Neural cell (in vitro differentiated cells): ENCODE data around the gene FAM200B.

ENCODE experiments used
- CTCF ChIP-seq: fragments of 450-650 bp; IDR thresholded peaks from 2 replicates; pipeline ENCODE4 v1.5.1; 2014; ENCODE audit warnings: antibody characterized with exemption, mild to moderate bottlenecking, moderate library complexity; ENCODE audit not compliant: poor library complexity, severe bottlenecking
- EP300 ChIP-seq: fragments of 450-650 bp; conservative IDR thresholded peaks from 2 replicates; pipeline ENCODE4 v1.6.1; 2014; ENCODE audit warnings: antibody characterized with exemption, mild to moderate bottlenecking, moderate library complexity; ENCODE audit not compliant: poor library complexity, severe bottlenecking
- EZH2 ChIP-seq: fragments of 200-600, 300-800 bp; shearing (Covaris generic), sonication (generic); IDR thresholded peaks from 2 replicates; pipeline ENCODE4 v1.6.1; 2014; ENCODE audit warnings: antibody characterized with exemption, low read length, borderline replicate concordance, mild to moderate bottlenecking; ENCODE audit not compliant: insufficient read depth, poor library complexity, severe bottlenecking
- POLR2AphosphoS5 ChIP-seq: IDR thresholded peaks from 2 replicates; pipeline ENCODE4 v1.6.1; 2012
- REST ChIP-seq: IDR thresholded peaks from 2 replicates; pipeline ENCODE4 v1.6.1; 2012; ENCODE audit warnings: borderline replicate concordance
- SMC3 ChIP-seq: fragments of 450-650 bp; conservative IDR thresholded peaks from 2 replicates; pipeline ENCODE4 v1.6.1; 2014; ENCODE audit warnings: antibody characterized with exemption, mild to moderate bottlenecking, moderate library complexity; ENCODE audit not compliant: poor library complexity
- TAF1 ChIP-seq: IDR thresholded peaks from 2 replicates; pipeline ENCODE4 v1.6.1; 2012; ENCODE audit warnings: low read depth

- TF ChIP-seq CTCF (no peak), TAF1 (no peak), EZH2 (no peak), REST (no peak), EP300 (no peak), SMC3 (no peak), POLR2AphosphoS5 (no peak)
Measured at GRCh38 chr4:15694431-15694830, 12.8 kb downstream of the FAM200B start.
